NB4 (cell line): ENCODE measurements around the gene CLEC18C.
"Not testable (repeated sequence)": the region's sequence is repeated elsewhere in the genome, so short reads cannot be mapped to it uniquely, and the experiment has no call there.

Experiments
- MYC ChIP-seq: IDR thresholded peaks from 2 replicates; pipeline ENCODE4 v1.6.1; 2011; ENCODE audit warnings: low read depth, low read length
- POLR2A ChIP-seq: IDR thresholded peaks from 2 replicates; pipeline ENCODE4 v1.6.1; 2011; ENCODE audit warnings: mild to moderate bottlenecking; ENCODE audit not compliant: insufficient read length; ENCODE audit errors: extremely low read depth
- TF ChIP-seq, protein P1 (sequence below): IDR thresholded peaks from one replicate; pipeline ENCODE4 v1.5.1; 2012; ENCODE audit warnings: low read depth, low read length
- TF ChIP-seq, protein P2 (sequence below): IDR thresholded peaks from 2 replicates; pipeline ENCODE4 v1.6.1; 2011; ENCODE audit warnings: low read depth, low read length

DNA sequence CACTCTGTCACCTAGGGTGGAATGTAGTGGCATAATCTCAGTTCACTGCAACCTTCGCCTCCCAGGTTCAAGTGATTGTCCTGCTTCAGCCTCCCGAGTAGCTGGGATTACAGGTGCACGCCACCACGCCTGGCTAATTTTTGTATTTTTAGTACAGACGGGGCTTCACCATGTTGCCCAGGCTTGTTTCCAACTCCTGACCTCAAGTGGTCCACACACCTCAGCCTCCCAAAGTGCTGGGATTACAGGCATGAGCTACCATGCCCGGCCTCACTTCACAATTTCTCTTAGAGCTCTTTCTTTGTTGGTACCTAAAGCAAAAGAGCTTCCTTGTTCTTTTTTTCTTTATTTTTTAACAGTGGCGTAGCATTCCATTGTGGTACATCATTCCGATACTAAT, 24.3 kb upstream of the CLEC18C start:
- TF ChIP-seq, protein P1, sequence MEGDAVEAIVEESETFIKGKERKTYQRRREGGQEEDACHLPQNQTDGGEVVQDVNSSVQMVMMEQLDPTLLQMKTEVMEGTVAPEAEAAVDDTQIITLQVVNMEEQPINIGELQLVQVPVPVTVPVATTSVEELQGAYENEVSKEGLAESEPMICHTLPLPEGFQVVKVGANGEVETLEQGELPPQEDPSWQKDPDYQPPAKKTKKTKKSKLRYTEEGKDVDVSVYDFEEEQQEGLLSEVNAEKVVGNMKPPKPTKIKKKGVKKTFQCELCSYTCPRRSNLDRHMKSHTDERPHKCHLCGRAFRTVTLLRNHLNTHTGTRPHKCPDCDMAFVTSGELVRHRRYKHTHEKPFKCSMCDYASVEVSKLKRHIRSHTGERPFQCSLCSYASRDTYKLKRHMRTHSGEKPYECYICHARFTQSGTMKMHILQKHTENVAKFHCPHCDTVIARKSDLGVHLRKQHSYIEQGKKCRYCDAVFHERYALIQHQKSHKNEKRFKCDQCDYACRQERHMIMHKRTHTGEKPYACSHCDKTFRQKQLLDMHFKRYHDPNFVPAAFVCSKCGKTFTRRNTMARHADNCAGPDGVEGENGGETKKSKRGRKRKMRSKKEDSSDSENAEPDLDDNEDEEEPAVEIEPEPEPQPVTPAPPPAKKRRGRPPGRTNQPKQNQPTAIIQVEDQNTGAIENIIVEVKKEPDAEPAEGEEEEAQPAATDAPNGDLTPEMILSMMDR, result not testable (repeated sequence)
- not testable (repeated sequence) for TF ChIP-seq POLR2A, MYC
- TF ChIP-seq, protein P2, sequence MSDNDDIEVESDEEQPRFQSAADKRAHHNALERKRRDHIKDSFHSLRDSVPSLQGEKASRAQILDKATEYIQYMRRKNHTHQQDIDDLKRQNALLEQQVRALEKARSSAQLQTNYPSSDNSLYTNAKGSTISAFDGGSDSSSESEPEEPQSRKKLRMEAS, result not testable (repeated sequence)
